GM12891 (cell line): Measurements from ENCODE around the gene ACSS3.

Experiments
- POLR2A ChIP-seq: IDR thresholded peaks from 2 replicates; pipeline ENCODE4 v1.6.1; 2011; ENCODE audit warnings: low read depth, low read length, control low read depth
- POLR2AphosphoS5 ChIP-seq: IDR thresholded peaks from 2 replicates; pipeline ENCODE4 v1.6.1; 2011; ENCODE audit warnings: low read depth, low read length, control low read depth
- TAF1 ChIP-seq: IDR thresholded peaks from 2 replicates; pipeline ENCODE4 v1.6.1; 2011; ENCODE audit warnings: low read depth, low read length, control low read depth

DNA sequence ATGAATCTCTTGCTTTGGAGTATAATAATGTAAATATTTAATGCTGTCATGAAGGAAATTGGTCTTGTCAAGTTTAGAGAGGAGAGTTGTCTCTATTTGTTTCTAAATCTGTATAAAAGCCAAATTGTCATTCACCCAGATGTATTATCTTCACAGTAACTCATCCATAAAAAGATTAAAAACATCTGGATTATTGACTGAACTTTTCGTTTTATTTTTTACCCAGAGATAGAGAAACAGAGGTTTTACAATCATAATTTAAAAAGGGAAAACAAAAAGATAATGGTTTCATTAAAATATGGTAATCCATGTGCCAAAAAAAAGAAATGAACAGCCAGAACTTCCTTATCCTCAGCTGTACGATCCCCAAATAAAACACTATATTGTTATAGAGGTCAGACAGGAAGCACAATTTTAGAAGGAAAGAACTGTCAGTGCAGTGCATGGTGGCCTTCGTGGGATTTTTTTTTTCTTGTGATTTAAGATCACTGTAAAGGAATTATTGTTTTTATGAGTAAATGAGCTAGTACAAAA is 125.9 kb downstream of the ACSS3 start:
- no peak for TF ChIP-seq POLR2AphosphoS5
- TF ChIP-seq POLR2A, result no peak
- no peak for TF ChIP-seq TAF1
